MM.1S (cell line): ENCODE data around the gene AGTR1.

Experiments
- CTCF ChIP-seq: fragments of 300-600 bp; sonication (generic); IDR thresholded peaks from 2 replicates; pipeline ENCODE4 v1.5.1; 2016; ENCODE audit warnings: antibody characterized with exemption, low read length, mixed read lengths
- EZH2 ChIP-seq: fragments of 300-600 bp; sonication (generic); optimal IDR thresholded peaks from 2 replicates; pipeline ENCODE3; 2017; ENCODE audit warnings: low read depth, mild to moderate bottlenecking, antibody characterized with exemption, low read length, mixed read lengths

GRCh38 chr3:148789146-148789545 is 91.4 kb downstream of the AGTR1 start:
- TF ChIP-seq CTCF (no peak), EZH2 (no peak)
